Ovary (tissue), 3 donors: ENCODE results near the gene PNMA8C.

Experiments used
- CTCF ChIP-seq, 3 donors: fragments of 450-650 bp in 2 of 3; fragments of 200-600 bp in 1 of 3; IDR thresholded peaks; one replicate each; pipeline versions ENCODE4 v1.5.1 to v1.8.0; 2016 to 2022; ENCODE audit warnings: antibody characterized with exemption in 3 of 3, mild to moderate bottlenecking in 1 of 3
- POLR2A ChIP-seq: fragments of 450-650 bp; IDR thresholded peaks from one replicate; pipeline ENCODE4 v1.6.1; 2017; ENCODE audit warnings: antibody characterized with exemption, mild to moderate bottlenecking, moderate library complexity
- donor health status: DM: no; HTN: no; CAD: no.

- no peak for TF ChIP-seq CTCF (IDR thresholded peaks at IDR 0.05)
- TF ChIP-seq POLR2A, result no peak
These were observed 50.5 kb downstream of the PNMA8C start for GRCh38 chr19:46378268-46378667.
